Fibroblast of lung (primary cell): Measurements from ENCODE around the gene ZNF586. TPM values are rescaled to one million over a fixed set of nuclear protein-coding genes. Genes with fewer than 3 reads are reported as not detected.
A peak's percentile ranks its signal among the peaks of the same experiment; 100 is the strongest.

Source experiments
- DNase-seq, 2 donors: peaks; one replicate each; pipeline versions ENCODE4 v3.0.0 to v3.0.0-alpha.2; 2010; ENCODE audit warnings: low read depth in 2 of 2
- H2AFZ ChIP-seq: 2 replicates; pipeline ENCODE4 v1.5.1; 2012; ENCODE audit warnings: low read length, control low read depth, inconsistent platforms
- H3K27ac ChIP-seq: 2 replicates; pipeline ENCODE4 v1.5.1; 2011; ENCODE audit warnings: low read length, control low read depth; ENCODE audit not compliant: insufficient read depth
- H3K27me3 ChIP-seq: 2 replicates; pipeline ENCODE4 v1.5.1; 2011; ENCODE audit warnings: mild to moderate bottlenecking, low read length; ENCODE audit not compliant: control insufficient read depth, insufficient read depth
- H3K36me3 ChIP-seq: 2 replicates; pipeline ENCODE4 v1.5.1; 2011; ENCODE audit warnings: low read length; ENCODE audit not compliant: control insufficient read depth, insufficient read depth
- H3K4me1 ChIP-seq: 2 replicates; pipeline ENCODE4 v1.5.1; 2011; ENCODE audit warnings: low read length; ENCODE audit not compliant: control insufficient read depth, insufficient read depth; ENCODE audit errors: extremely low read depth
- H3K4me2 ChIP-seq: 2 replicates; pipeline ENCODE4 v1.5.1; 2011; ENCODE audit warnings: low read length, control low read depth; ENCODE audit not compliant: insufficient read depth; ENCODE audit errors: extremely low read depth
- H3K4me3 ChIP-seq, 4 experiments: fragments of 200-600 bp in 1 of 4; sonication (generic) in 1 of 4; replicated peaks in 1 of 4; 2 replicates each; pipeline ENCODE4 v1.5.1; 2011 to 2016; ENCODE audit warnings: low read length in 4 of 4, low read depth in 3 of 4, mild to moderate bottlenecking in 3 of 4, control low read depth in 2 of 4, inconsistent platforms in 1 of 4, mixed read lengths in 1 of 4; ENCODE audit not compliant: insufficient read depth in 1 of 4; ENCODE audit errors: control extremely low read depth in 1 of 4
- H3K79me2 ChIP-seq: 2 replicates; pipeline ENCODE4 v1.5.1; 2012; ENCODE audit warnings: mild to moderate bottlenecking, low read length, inconsistent platforms; ENCODE audit not compliant: control insufficient read depth, insufficient read depth
- H3K9ac ChIP-seq: 2 replicates; pipeline ENCODE4 v1.5.1; 2011; ENCODE audit warnings: mild to moderate bottlenecking, low read length, control low read depth; ENCODE audit not compliant: insufficient read depth
- H3K9me3 ChIP-seq: 2 replicates; pipeline ENCODE4 v1.5.1; 2012; ENCODE audit warnings: low read depth, low read length; ENCODE audit not compliant: control insufficient read depth, insufficient read depth
- H4K20me1 ChIP-seq: 2 replicates; pipeline ENCODE4 v1.5.1; 2011; ENCODE audit warnings: low read length; ENCODE audit not compliant: control insufficient read depth, insufficient read depth; ENCODE audit errors: extremely low read depth
- CTCF ChIP-seq, 2 donors: IDR thresholded peaks in 1 of 2; conservative IDR thresholded peaks in 1 of 2; 1 replicate in 1 of 2; 2 replicates in 1 of 2; pipeline ENCODE4 v1.5.1; 2011 to 2012; ENCODE audit warnings: low read length in 2 of 2, control low read depth in 1 of 2, inconsistent platforms in 1 of 2, low read depth in 1 of 2, mild to moderate bottlenecking in 1 of 2
- EZH2 ChIP-seq: IDR thresholded peaks from 2 replicates; pipeline ENCODE4 v1.5.1; 2012; ENCODE audit warnings: low read length, control low read depth, mild to moderate bottlenecking; ENCODE audit errors: missing control alignments
- polyA plus RNA-seq, 2 donors: library from polyadenylated mRNA; depleted of rRNA in 1 of 2; stranded (reverse) in 1 of 2; unstranded in 1 of 2; fragments of >200 nt; gene quantifications; 2 replicates each; pipeline ENCODE4 v1.2.1, GENCODE V29; 2011 to 2012; ENCODE audit warnings: missing spikeins in 1 of 2
- total RNA-seq: library from RNA; depleted of rRNA; stranded (reverse); fragments of >200 nt; gene quantifications from 2 replicates; pipeline ENCODE4 v1.2.1, GENCODE V29; 2014

Gene ZNF586
- total and polyA plus RNA-seq, 2 donors (not counting 1 experiment from before 2014, with no cell fraction given), result 6.1 to 16.8 TPM

- DNase-seq, result no peak
- no peak overlapping the region for H3K27ac ChIP-seq
- H2AFZ ChIP-seq, result no peak overlapping the region
- H3K9me3 ChIP-seq, result peaks cover 6% of the 10 kb centered on the region
- H3K27me3 ChIP-seq, result no peaks in the 10 kb centered on the region
- H3K79me2 ChIP-seq, result peaks cover 35% of the 10 kb centered on the region
- H3K4me3 ChIP-seq, result no peak overlapping the region
- H3K4me2 ChIP-seq, result no peak overlapping the region
- H4K20me1 ChIP-seq, result no peaks in the 10 kb centered on the region
- TF ChIP-seq EZH2 (no peak), CTCF (conservative IDR thresholded peaks at IDR 0.05 in 1 of 2, IDR thresholded peaks at IDR 0.05 in 1 of 2; ENCODE audit: low read depth in 1 of 2, low read length in 2 of 2) (no peak)
- H3K9ac ChIP-seq, result no peak overlapping the region
- no peaks in the 10 kb centered on the region for H3K4me1 ChIP-seq
- peaks cover 15% of the 10 kb centered on the region for H3K36me3 ChIP-seq
Measured at GRCh38 chr19:57778336-57778735, 8.9 kb downstream of the ZNF586 start.

- no peaks in the 10 kb centered on the region for H4K20me1 ChIP-seq
- TF ChIP-seq CTCF (conservative IDR thresholded peaks at IDR 0.05 in 1 of 2, IDR thresholded peaks at IDR 0.05 in 1 of 2; ENCODE audit: low read depth in 1 of 2, low read length in 2 of 2), result no peak
- TF ChIP-seq EZH2, result no peak
- H3K4me3 ChIP-seq, result no peak overlapping the region
- H3K9me3 ChIP-seq, result peaks cover 6% of the 10 kb centered on the region
- no peaks in the 10 kb centered on the region for H3K27me3 ChIP-seq
- H2AFZ ChIP-seq, result no peak overlapping the region
- H3K79me2 ChIP-seq, result peaks cover 29% of the 10 kb centered on the region
- peak; percentile 12 to 21 for DNase-seq
- H3K4me1 ChIP-seq, result no peaks in the 10 kb centered on the region
- H3K36me3 ChIP-seq, result peaks cover 15% of the 10 kb centered on the region
- no peak overlapping the region for H3K27ac ChIP-seq
- no peak overlapping the region for H3K9ac ChIP-seq
- H3K4me2 ChIP-seq, result no peak overlapping the region
Measured at GRCh38 chr19:57779220-57779845, 9.9 kb downstream of the ZNF586 start.

- H3K27me3 ChIP-seq, result no peaks in the 10 kb centered on the region
- H3K36me3 ChIP-seq, result no peaks in the 10 kb centered on the region
- H3K4me3 ChIP-seq, result no peak overlapping the region
- peaks cover 2% of the 10 kb centered on the region for H3K9me3 ChIP-seq
- H3K27ac ChIP-seq, result no peak overlapping the region
- no peaks in the 10 kb centered on the region for H4K20me1 ChIP-seq
- no peaks in the 10 kb centered on the region for H3K79me2 ChIP-seq
- no peak overlapping the region for H3K4me2 ChIP-seq
- H3K4me1 ChIP-seq, result no peaks in the 10 kb centered on the region
- DNase-seq, result no peak
- no peak overlapping the region for H2AFZ ChIP-seq
- no peak overlapping the region for H3K9ac ChIP-seq
- no peak for TF ChIP-seq EZH2
- TF ChIP-seq CTCF (conservative IDR thresholded peaks at IDR 0.05 in 1 of 2, IDR thresholded peaks at IDR 0.05 in 1 of 2; ENCODE audit: low read depth in 1 of 2, low read length in 2 of 2), result no peak
Measured at GRCh38 chr19:57786286-57786685, 16.8 kb downstream of the ZNF586 start.
